Measurements from ENCODE around the gene TTLL11. TPM values are rescaled to one million over a fixed set of nuclear protein-coding genes. Genes with fewer than 3 reads are reported as not detected.

Gene TTLL11
- total RNA-seq, 1 donor from 2014 or later: 4.0 TPM

- DNase-seq (ENCODE audit: low spot score): no peak
- H3K36me3 Mint-ChIP-seq (ENCODE audit: low read depth, unreplicated experiment): no peaks in the 10 kb centered on the region
- peaks cover 1% of the 10 kb centered on the region for H3K27me3 Mint-ChIP-seq (ENCODE audit: unreplicated experiment)
- H3K27ac Mint-ChIP-seq (ENCODE audit: unreplicated experiment): no peak overlapping the region
- no peaks in the 10 kb centered on the region for H3K4me1 Mint-ChIP-seq (ENCODE audit: unreplicated experiment)
- TF ChIP-seq, protein P1, sequence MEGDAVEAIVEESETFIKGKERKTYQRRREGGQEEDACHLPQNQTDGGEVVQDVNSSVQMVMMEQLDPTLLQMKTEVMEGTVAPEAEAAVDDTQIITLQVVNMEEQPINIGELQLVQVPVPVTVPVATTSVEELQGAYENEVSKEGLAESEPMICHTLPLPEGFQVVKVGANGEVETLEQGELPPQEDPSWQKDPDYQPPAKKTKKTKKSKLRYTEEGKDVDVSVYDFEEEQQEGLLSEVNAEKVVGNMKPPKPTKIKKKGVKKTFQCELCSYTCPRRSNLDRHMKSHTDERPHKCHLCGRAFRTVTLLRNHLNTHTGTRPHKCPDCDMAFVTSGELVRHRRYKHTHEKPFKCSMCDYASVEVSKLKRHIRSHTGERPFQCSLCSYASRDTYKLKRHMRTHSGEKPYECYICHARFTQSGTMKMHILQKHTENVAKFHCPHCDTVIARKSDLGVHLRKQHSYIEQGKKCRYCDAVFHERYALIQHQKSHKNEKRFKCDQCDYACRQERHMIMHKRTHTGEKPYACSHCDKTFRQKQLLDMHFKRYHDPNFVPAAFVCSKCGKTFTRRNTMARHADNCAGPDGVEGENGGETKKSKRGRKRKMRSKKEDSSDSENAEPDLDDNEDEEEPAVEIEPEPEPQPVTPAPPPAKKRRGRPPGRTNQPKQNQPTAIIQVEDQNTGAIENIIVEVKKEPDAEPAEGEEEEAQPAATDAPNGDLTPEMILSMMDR (IDR thresholded peaks at IDR 0.05; ENCODE audit: unreplicated experiment): no peak
- H3K4me3 Mint-ChIP-seq (ENCODE audit: unreplicated experiment): no peak overlapping the region
- H3K9me3 Mint-ChIP-seq (ENCODE audit: unreplicated experiment): no peaks in the 10 kb centered on the region
Measured at GRCh38 chr9:122084026-122084675, 9.0 kb downstream of the TTLL11 start.

DNA sequence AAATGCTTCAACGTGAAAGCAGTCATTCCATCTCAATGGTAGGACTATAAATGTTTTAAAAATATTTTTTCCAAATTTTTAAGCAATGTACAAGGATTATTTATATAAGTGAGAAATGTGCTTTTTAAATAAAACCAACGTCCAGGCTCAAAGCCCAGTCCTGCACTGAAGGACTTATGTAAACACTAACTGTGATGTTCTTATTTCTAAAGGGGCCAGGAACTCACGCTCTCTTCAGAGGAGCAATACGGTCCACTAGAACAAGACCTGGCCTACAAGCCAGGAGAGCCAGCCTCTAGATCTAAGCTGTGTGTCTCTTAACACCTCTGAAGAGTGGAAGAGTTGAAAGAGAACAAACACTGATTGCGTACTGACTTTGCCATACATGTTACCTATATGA is 12.1 kb downstream of the TTLL11 start:
- no peaks in the 10 kb centered on the region for H3K4me1 Mint-ChIP-seq (ENCODE audit: unreplicated experiment)
- TF ChIP-seq, protein P1 (IDR thresholded peaks at IDR 0.05; ENCODE audit: unreplicated experiment): no peak
- no peak overlapping the region for H3K27ac Mint-ChIP-seq (ENCODE audit: unreplicated experiment)
- H3K36me3 Mint-ChIP-seq (ENCODE audit: low read depth, unreplicated experiment): no peaks in the 10 kb centered on the region
- no peaks in the 10 kb centered on the region for H3K9me3 Mint-ChIP-seq (ENCODE audit: unreplicated experiment)
- peaks cover 1% of the 10 kb centered on the region for H3K27me3 Mint-ChIP-seq (ENCODE audit: unreplicated experiment)
- no peak for DNase-seq (ENCODE audit: low spot score)
- no peak overlapping the region for H3K4me3 Mint-ChIP-seq (ENCODE audit: unreplicated experiment)

DNA sequence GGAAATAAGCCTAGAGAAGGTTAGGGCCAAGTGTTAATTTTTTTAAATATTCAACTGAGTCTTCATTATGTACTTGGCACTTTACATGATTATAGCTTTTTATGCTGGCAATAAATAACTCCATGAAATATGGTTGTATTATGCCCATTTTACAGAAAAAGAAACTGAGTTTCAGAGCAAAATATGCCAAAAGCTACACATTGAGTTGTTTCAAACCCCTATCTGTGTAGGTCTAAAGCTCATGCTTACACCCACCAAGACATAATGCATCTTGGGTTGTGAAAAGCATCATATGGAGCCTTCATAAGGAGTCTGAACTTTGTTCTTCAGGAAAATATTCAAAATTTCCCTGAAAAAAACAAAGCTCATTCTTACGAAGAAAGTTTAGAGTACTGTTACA is 14.6 kb downstream of the TTLL11 start:
- Mint-ChIP-seq H3K27ac (ENCODE audit: unreplicated experiment) (no peak overlapping the region), H3K27me3 (ENCODE audit: unreplicated experiment) (peaks cover 1% of the 10 kb centered on the region), H3K9me3 (ENCODE audit: unreplicated experiment) (no peaks in the 10 kb centered on the region), H3K4me3 (ENCODE audit: unreplicated experiment) (no peak overlapping the region), H3K4me1 (ENCODE audit: unreplicated experiment) (no peaks in the 10 kb centered on the region), H3K36me3 (ENCODE audit: low read depth, unreplicated experiment) (no peaks in the 10 kb centered on the region)
- TF ChIP-seq, protein P1 (IDR thresholded peaks at IDR 0.05; ENCODE audit: unreplicated experiment): no peak
- DNase-seq (ENCODE audit: low spot score): no peak

DNA sequence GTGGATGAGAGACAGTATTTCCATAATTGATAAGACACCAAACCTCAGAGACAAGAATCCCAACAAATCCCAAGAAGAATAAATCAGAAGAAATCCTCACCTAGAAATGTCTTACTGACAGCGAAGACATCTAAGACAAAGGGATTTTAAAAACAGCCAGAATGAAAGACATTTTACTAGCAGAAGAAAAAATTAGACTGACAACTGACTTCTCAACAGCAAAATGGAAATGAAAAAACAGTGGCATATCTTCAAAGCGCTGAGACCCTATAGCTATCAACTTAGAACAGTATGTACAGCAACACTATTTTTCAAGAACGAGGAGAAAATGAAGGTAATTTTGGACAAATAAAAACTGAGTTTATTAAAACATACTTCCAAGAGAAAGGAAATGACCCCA is 16.3 kb downstream of the TTLL11 start:
- TF ChIP-seq, protein P1 (IDR thresholded peaks at IDR 0.05; ENCODE audit: unreplicated experiment): no peak
- H3K27me3 Mint-ChIP-seq (ENCODE audit: unreplicated experiment): no peaks in the 10 kb centered on the region
- DNase-seq (ENCODE audit: low spot score): no peak
- no peak overlapping the region for H3K27ac Mint-ChIP-seq (ENCODE audit: unreplicated experiment)
- no peaks in the 10 kb centered on the region for H3K36me3 Mint-ChIP-seq (ENCODE audit: low read depth, unreplicated experiment)
- H3K4me1 Mint-ChIP-seq (ENCODE audit: unreplicated experiment): no peaks in the 10 kb centered on the region
- H3K9me3 Mint-ChIP-seq (ENCODE audit: unreplicated experiment): no peaks in the 10 kb centered on the region
- H3K4me3 Mint-ChIP-seq (ENCODE audit: unreplicated experiment): no peak overlapping the region

DNA sequence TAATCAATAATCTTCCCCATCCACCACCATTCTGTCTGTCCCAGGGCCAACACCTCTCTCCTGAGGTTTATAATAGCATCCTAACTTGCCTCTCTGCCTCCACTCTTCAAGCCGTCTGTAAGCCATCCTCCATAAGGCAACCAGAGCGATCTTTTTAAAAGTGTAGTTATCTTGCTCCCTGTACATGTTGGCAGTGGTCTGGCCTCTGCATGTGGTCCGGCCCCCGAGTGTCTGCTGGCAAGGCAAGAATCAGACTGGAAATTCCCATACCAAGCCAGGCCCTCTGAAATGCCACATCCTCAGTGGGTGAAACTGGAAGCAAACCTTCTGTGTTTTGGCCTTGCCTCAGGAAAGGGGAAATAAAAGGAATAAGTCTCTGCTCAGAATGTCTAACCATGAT is 17.0 kb downstream of the TTLL11 start:
- Mint-ChIP-seq H3K27ac (ENCODE audit: unreplicated experiment) (no peak overlapping the region), H3K36me3 (ENCODE audit: low read depth, unreplicated experiment) (no peaks in the 10 kb centered on the region), H3K4me3 (ENCODE audit: unreplicated experiment) (no peak overlapping the region), H3K4me1 (ENCODE audit: unreplicated experiment) (no peaks in the 10 kb centered on the region), H3K27me3 (ENCODE audit: unreplicated experiment) (no peaks in the 10 kb centered on the region), H3K9me3 (ENCODE audit: unreplicated experiment) (no peaks in the 10 kb centered on the region)
- TF ChIP-seq, protein P1 (IDR thresholded peaks at IDR 0.05; ENCODE audit: unreplicated experiment): no peak
- DNase-seq (ENCODE audit: low spot score): no peak
